ENCODE data around the gene CST5.
"Not testable (repeated sequence)": the region's sequence is repeated elsewhere in the genome, so short reads cannot be mapped to it uniquely, and the experiment has no call there.

- TF ChIP-seq CTCF (IDR thresholded peaks at IDR 0.05); ZFX (IDR thresholded peaks at IDR 0.05; ENCODE audit: borderline replicate concordance): not testable (repeated sequence)
Measured at GRCh38 chr20:23890867-23891266, 11.3 kb upstream of the CST5 start.

All from 22Rv1 (cell line).